Epithelial cell of proximal tubule (primary cell): ENCODE measurements around the gene DCAF12. TPM values are rescaled to one million over a fixed set of nuclear protein-coding genes. Genes with fewer than 3 reads are reported as not detected.

Experiments used
- DNase-seq: peaks from one replicate; pipeline ENCODE4 v3.0.0-alpha.2; 2011; ENCODE audit warnings: low read depth
- H3K4me3 ChIP-seq: 2 replicates; pipeline ENCODE4 v1.5.1; 2011; ENCODE audit warnings: low read depth, mild to moderate bottlenecking, low read length
- total RNA-seq: library from RNA; depleted of rRNA; stranded (reverse); fragments of >200 nt; gene quantifications from 2 replicates; pipeline ENCODE4 v1.2.3, GENCODE V29; 2015
- TF ChIP-seq, protein P1 (sequence below): conservative IDR thresholded peaks from 2 replicates; pipeline ENCODE4 v1.5.1; 2012; ENCODE audit warnings: low read depth, mild to moderate bottlenecking, low read length

DCAF12 gene
- total RNA-seq, 1 donor from 2014 or later, result 26.2 TPM

DNA sequence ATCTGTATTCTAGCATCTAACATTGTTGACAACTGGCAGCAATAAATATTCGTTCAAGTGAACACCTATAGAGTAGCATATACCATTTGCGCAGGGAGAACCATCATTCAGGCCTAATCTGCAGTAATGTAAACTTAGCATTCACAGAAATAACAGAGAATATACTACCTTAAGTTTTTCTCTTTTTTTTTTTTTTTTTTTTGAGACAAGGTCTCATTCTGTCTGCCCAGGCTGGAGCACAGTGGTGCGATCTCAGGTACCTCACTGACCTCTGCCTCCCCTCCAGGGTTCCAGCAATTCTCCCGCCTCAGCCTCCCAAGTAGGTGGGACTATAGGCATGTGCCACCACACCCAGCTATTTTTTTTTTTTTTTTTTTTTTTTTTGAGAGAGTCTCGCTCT is 89.9 kb downstream of the DCAF12 start:
- no peak overlapping the region for H3K4me3 ChIP-seq
- TF ChIP-seq, protein P1, sequence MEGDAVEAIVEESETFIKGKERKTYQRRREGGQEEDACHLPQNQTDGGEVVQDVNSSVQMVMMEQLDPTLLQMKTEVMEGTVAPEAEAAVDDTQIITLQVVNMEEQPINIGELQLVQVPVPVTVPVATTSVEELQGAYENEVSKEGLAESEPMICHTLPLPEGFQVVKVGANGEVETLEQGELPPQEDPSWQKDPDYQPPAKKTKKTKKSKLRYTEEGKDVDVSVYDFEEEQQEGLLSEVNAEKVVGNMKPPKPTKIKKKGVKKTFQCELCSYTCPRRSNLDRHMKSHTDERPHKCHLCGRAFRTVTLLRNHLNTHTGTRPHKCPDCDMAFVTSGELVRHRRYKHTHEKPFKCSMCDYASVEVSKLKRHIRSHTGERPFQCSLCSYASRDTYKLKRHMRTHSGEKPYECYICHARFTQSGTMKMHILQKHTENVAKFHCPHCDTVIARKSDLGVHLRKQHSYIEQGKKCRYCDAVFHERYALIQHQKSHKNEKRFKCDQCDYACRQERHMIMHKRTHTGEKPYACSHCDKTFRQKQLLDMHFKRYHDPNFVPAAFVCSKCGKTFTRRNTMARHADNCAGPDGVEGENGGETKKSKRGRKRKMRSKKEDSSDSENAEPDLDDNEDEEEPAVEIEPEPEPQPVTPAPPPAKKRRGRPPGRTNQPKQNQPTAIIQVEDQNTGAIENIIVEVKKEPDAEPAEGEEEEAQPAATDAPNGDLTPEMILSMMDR, result no peak
- DNase-seq, result no peak

Other genes starting within 250 kb of the DCAF12 start
- gene UBAP2, start 77.8 kb downstream of the DCAF12 start, total RNA-seq, result 19.1 and 28.9 TPM in 2 replicates
- 37.4 and 49.5 TPM in 2 replicates for gene UBAP1, start 52.3 kb upstream of the DCAF12 start, total RNA-seq
- gene KIF24, start 202.6 kb upstream of the DCAF12 start, total RNA-seq, result 2.2 and 5.2 TPM in 2 replicates
- 16.3 and 31.1 TPM in 2 replicates for gene NUDT2, start 202.9 kb upstream of the DCAF12 start, total RNA-seq